ENCODE measurements around the gene C11orf71.

C11orf71 gene

GRCh38 chr11:114399490-114400215 is 658 bp downstream of the C11orf71 start:
- in situ Hi-C loops (cut with HindIII; ENCODE audit: low sequenced_read_pairs), result no loop called here

- in situ Hi-C loops (cut with HindIII; ENCODE audit: low sequenced_read_pairs), result no loop called here
Measured at GRCh38 chr11:114398303-114398920, 1.9 kb downstream of the C11orf71 start.

GRCh38 chr11:114397349-114397982 is 2.8 kb downstream of the C11orf71 start:
- in situ Hi-C loops (cut with HindIII; ENCODE audit: low sequenced_read_pairs), result no loop called here

GRCh38 chr11:114396916-114397315 is 3.4 kb downstream of the C11orf71 start:
- in situ Hi-C loops (cut with HindIII; ENCODE audit: low sequenced_read_pairs), result no loop called here

GRCh38 chr11:114395736-114396135 is 4.6 kb downstream of the C11orf71 start:
- in situ Hi-C loops (cut with HindIII; ENCODE audit: low sequenced_read_pairs), result no loop called here

- in situ Hi-C loops (cut with HindIII; ENCODE audit: low sequenced_read_pairs), result no loop called here
Measured at GRCh38 chr11:114392735-114393667, 7.3 kb downstream of the C11orf71 start.

- in situ Hi-C loops (cut with HindIII; ENCODE audit: low sequenced_read_pairs), result no loop called here
Measured at GRCh38 chr11:114386545-114386944, 13.8 kb downstream of the C11orf71 start.

GRCh38 chr11:114386131-114386530 is 14.2 kb downstream of the C11orf71 start:
- in situ Hi-C loops (cut with HindIII; ENCODE audit: low sequenced_read_pairs), result no loop called here

GRCh38 chr11:114384487-114384886 is 15.8 kb downstream of the C11orf71 start:
- in situ Hi-C loops (cut with HindIII; ENCODE audit: low sequenced_read_pairs), result no loop called here

GRCh38 chr11:114382509-114382908 is 17.8 kb downstream of the C11orf71 start:
- in situ Hi-C loops (cut with HindIII; ENCODE audit: low sequenced_read_pairs), result no loop called here

- in situ Hi-C loops (cut with HindIII; ENCODE audit: low sequenced_read_pairs), result no loop called here
Measured at GRCh38 chr11:114379394-114380069, 20.8 kb downstream of the C11orf71 start.

- in situ Hi-C loops (cut with HindIII; ENCODE audit: low sequenced_read_pairs), result no loop called here
Measured at GRCh38 chr11:114377612-114378267, 22.6 kb downstream of the C11orf71 start.

- in situ Hi-C loops (cut with HindIII; ENCODE audit: low sequenced_read_pairs), result no loop called here
Measured at GRCh38 chr11:114375052-114375451, 25.3 kb downstream of the C11orf71 start.

- in situ Hi-C loops (cut with HindIII; ENCODE audit: low sequenced_read_pairs), result no loop called here
Measured at GRCh38 chr11:114368918-114369680, 31.2 kb downstream of the C11orf71 start.

- in situ Hi-C loops (cut with HindIII; ENCODE audit: low sequenced_read_pairs), result no loop called here
Measured at GRCh38 chr11:114367244-114367957, 32.9 kb downstream of the C11orf71 start.

- in situ Hi-C loops (cut with HindIII; ENCODE audit: low sequenced_read_pairs), result no loop called here
Measured at GRCh38 chr11:114366331-114367243, 33.7 kb downstream of the C11orf71 start.

GRCh38 chr11:114362958-114363357 is 37.4 kb downstream of the C11orf71 start:
- in situ Hi-C loops (cut with HindIII; ENCODE audit: low sequenced_read_pairs), result no loop called here

- in situ Hi-C loops (cut with HindIII; ENCODE audit: low sequenced_read_pairs), result no loop called here
Measured at GRCh38 chr11:114362326-114362725, 38.0 kb downstream of the C11orf71 start.
